H7 (cell line): Measurements from ENCODE around the gene COL15A1. TPM values are rescaled to one million over a fixed set of nuclear protein-coding genes. Genes with fewer than 3 reads are reported as not detected.

ENCODE experiments used
- DNase-seq: peaks from one replicate; pipeline ENCODE4 v3.0.0; 2012
- H3K27me3 ChIP-seq: 2 replicates; pipeline ENCODE4 v1.6.0; 2011; ENCODE audit warnings: mild to moderate bottlenecking, low read length; ENCODE audit not compliant: control insufficient read depth, insufficient read depth
- H3K36me3 ChIP-seq: replicated peaks from 2 replicates; pipeline ENCODE4 v1.5.1; 2011; ENCODE audit warnings: low read length; ENCODE audit not compliant: control insufficient read depth, insufficient read depth
- H3K4me3 ChIP-seq: 2 replicates; pipeline ENCODE4 v1.5.1; 2011; ENCODE audit warnings: low read depth, mild to moderate bottlenecking, control low read depth, low read length, moderate library complexity; ENCODE audit not compliant: insufficient read depth
- total RNA-seq: library from RNA; depleted of rRNA; stranded (reverse); fragments of >200 nt; shearing (Covaris generic); gene quantifications from 2 replicates; pipeline ENCODE4 v1.2.3, GENCODE V29; 2014

Gene COL15A1
- total RNA-seq, 1 experiment from 2014 or later = not detected

DNA sequence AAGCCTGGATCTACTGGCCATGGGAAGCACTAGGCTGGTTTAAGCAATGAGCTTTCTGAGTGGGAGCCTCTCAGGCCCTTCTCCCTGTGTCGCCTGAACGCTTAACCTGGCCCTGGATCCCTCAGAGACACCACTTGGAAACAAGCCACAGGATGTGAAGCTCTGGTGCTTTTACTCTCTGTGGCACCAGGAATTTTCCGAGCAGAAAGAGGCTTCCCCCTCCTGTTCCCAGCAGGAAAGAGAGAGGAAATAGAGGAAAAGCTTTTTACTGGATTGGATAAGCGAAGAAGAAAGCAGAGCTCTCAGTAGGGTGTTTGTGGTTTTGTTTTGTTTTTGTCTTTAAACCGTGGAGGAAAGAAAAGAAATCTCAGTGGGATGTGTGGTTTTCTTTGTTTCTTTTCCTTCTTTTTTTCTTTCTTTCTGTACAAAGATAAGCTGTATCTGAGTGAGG, 34.5 kb downstream of the COL15A1 start:
- Histone ChIP-seq H3K4me3 (no peak overlapping the region), H3K27me3 (peaks cover 17% of the 10 kb centered on the region), H3K36me3 (no peaks in the 10 kb centered on the region)
- DNase-seq = peak; percentile 81

GRCh38 chr9:98980291-98980690, 36.6 kb downstream of the COL15A1 start:
- H3K27me3 ChIP-seq = peaks cover 12% of the 10 kb centered on the region
- no peak for DNase-seq

DNA sequence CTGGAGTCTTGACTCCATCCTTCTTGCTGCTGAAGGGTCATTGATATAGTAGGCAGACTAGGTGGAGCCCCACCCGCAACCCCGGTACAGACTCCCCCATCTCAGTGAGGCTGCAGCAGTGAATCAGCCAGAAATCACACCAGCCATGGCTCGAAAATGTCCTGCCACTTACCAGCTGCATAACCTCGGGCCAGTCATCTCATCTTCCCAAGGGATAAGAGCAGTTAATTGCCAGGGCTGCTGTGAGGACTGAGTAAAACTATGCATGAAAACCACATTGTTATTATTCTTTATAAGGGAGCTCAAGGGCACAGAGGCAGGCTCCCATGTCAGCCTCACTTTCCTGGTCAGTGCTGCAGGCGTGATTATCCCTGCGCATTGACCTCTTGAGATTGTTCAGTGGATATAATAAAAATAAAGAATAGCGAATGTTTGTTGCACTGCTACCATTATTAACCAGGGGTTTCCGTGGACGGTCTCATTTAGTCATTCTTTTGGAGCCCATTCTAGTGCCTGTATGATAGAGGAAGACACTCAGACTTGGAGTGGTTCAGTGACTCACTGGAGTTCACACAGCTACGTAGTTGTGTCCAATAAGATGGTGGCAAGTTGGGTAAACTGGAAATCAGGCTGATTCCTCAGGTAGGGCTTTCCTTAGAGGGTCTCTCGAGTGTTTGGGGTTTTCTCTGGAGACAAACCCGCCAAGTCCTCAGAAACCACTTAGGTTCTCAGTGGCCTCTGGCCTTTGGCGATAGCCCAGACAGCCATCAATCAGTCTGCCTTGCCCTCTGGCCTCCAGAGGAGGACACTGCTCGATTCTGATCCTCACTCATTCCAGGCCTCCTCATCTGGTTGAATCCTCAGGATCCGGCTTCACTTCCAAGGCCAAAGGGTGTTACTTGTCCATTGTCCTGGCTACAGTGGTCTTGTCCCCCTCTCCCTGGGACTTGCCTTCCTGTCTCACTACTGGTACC, 39.9 kb downstream of the COL15A1 start:
- DNase-seq = no peak
- H3K36me3 ChIP-seq = no peaks in the 10 kb centered on the region
- H3K4me3 ChIP-seq = no peak overlapping the region
- no peaks in the 10 kb centered on the region for H3K27me3 ChIP-seq

More at GRCh38 chr9:98980291-98980690, 36.6 kb downstream of the COL15A1 start:
- no peaks in the 10 kb centered on the region for H3K36me3 ChIP-seq
- no peak overlapping the region for H3K4me3 ChIP-seq

GRCh38 chr9:98985596-98985995, 41.9 kb downstream of the COL15A1 start:
- H3K36me3 ChIP-seq = no peaks in the 10 kb centered on the region
- H3K4me3 ChIP-seq = no peak overlapping the region
- H3K27me3 ChIP-seq = no peaks in the 10 kb centered on the region
- DNase-seq = no peak

DNA sequence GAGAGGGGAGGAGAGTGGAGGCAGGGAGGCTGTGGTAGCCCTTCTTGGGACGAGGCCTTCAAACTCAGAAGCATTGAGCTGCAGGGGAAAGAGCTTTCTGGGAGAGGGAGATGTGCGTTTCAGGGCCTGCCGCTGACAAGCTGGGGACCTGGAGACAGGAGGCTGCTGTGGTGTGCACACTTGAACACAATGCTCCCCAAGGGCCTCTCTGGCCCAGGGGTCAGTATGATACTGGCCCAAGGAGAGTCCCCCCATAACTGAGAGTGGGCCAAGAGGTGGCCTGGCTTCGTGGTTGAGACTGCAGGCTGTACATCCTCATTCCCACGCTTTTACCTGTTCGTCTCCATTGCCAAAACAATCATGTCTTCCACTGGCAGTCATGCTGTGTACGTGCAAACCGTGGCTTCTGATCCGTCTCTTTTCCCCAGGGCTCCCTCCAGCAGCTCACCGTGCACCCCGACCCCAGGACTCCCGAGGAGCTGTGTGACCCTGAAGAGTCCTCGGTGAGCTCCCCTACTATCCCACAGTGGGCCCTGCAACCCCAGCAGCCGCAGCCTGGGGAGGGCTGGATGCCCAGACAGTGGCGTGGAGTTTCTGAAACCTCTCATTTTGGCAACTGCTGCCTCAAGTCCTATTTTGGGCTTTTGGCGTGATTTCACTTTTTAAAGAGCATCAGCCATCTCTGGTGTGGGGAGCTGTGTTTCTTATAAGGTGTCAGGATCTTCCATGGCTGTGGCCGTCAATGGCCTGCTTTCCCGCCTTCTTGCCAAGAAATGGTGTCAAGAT, 43.4 kb downstream of the COL15A1 start:
- no peak overlapping the region for H3K4me3 ChIP-seq
- no peak for DNase-seq
- no peaks in the 10 kb centered on the region for H3K27me3 ChIP-seq
- H3K36me3 ChIP-seq = no peaks in the 10 kb centered on the region

DNA sequence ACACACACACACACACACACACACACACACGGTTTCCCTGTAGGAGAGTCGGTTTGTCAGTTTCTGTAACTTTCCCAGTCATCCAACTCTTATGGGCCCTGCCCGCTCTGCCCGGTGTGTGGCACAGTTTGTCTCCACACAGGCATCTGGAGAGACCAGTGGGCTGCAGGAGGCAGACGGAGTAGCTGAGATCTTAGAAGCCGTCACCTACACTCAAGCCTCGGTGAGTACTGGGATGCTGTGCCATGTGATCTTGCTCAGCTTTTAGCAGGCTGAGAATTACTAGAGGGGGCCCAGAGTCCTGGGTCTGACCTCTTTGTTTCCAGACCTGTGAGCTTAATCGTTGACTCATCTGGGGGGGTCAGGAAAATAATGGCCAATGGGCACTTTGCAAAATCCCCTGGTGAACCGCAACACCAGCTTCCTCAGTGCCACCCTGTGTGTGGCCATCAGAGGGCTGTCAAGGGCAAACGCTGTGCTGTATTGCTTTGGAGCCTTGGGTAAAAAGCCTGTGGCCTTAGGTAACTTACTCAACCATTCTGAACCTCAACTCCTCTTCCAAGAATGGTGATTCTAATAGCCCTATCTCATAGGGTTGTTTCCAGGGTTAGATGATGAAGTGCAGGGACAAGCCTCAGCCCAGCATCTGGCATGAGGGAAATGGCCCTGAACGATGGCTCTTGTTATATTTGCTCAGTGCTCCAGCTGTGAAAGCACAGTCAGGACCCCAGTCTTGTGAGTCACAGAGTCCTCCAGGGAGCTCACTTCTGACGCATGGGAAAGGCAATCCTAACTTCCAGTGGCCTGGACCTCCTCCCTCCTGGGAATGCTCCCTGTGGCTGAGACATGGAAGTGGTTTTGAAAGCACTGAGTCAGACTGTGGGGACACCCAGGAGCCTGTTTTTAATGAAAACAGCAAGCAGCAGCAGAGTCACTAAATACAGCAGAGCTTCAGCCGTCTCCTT, 45.6 kb downstream of the COL15A1 start:
- no peaks in the 10 kb centered on the region for H3K36me3 ChIP-seq
- no peak overlapping the region for H3K4me3 ChIP-seq
- DNase-seq = peak; percentile 64
- H3K27me3 ChIP-seq = no peaks in the 10 kb centered on the region

DNA sequence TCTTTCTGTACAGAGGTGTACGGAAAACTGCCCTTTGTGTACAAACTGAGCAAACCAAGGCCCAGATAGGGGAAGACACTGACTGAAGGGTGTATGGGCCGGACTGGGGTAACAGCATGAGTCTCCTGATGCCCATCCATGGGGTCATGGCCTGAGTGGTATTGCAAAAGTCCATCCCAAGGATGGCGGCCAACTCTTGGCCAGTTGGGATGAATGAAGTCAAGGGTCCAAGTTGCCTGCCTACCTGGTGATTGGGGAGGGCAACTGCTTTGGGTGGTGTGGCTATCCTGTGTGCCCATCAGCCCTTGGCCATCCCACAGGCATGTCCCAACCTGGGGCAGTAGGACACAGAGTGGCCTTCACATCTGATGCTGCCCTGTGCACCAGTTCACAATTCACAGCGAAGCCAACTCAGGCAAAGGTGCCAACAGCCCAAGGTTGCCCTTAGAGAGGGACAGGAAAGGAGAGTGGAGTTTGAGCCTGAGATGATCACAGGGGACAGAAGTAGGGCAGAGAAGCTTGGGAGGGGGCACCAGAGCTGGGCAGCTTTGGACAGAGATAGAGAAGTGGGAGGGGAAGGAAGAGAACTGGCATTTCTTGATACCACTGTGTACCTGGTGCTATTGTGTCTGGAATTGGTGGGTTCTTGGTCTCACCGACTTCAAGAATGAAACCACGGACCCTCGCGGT, 46.6 kb downstream of the COL15A1 start:
- no peak overlapping the region for H3K4me3 ChIP-seq
- no peaks in the 10 kb centered on the region for H3K27me3 ChIP-seq
- no peaks in the 10 kb centered on the region for H3K36me3 ChIP-seq
- no peak for DNase-seq

- no peaks in the 10 kb centered on the region for H3K36me3 ChIP-seq
- DNase-seq = no peak
- no peaks in the 10 kb centered on the region for H3K27me3 ChIP-seq
- H3K4me3 ChIP-seq = no peak overlapping the region
Measured at GRCh38 chr9:98992107-98992884, 48.6 kb downstream of the COL15A1 start.

DNA sequence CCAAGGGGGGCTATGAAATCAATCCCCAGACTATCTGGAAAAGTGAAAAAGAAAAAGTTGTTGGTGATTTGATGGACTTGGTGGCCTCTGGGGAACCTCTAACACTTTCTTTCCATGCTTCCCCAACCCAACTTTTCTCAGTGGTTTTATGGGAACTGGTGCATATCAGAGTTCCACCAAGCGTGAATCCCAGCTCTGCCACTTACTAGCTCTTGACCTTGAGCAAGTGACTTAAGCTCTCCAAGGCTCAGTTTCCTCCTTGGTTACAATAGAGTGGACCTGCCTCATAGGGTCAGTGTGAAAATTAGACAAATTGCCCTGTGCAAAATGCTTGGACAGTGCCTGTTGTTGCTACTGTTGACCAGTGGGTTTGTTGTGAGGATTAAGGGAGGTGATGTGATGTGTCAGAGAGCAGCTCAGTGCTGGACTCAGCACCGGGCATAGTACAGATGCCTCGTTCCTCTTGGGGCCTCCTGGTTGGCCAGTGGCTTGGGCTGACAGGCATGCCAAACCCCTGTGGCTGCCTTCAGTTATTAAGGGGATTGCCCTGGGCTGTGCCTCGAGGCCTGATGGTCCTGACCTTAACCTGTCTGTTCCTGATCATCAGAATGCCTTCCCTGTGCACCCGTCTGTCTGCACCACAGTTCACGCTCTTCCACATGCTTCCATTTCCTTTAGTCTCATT, 49.3 kb downstream of the COL15A1 start:
- Histone ChIP-seq H3K4me3 (no peak overlapping the region), H3K27me3 (no peaks in the 10 kb centered on the region), H3K36me3 (no peaks in the 10 kb centered on the region)
- no peak for DNase-seq

- H3K36me3 ChIP-seq = no peaks in the 10 kb centered on the region
- H3K4me3 ChIP-seq = no peak overlapping the region
- no peaks in the 10 kb centered on the region for H3K27me3 ChIP-seq
- DNase-seq = no peak
Measured at GRCh38 chr9:98993570-98993945, 49.9 kb downstream of the COL15A1 start.

DNA sequence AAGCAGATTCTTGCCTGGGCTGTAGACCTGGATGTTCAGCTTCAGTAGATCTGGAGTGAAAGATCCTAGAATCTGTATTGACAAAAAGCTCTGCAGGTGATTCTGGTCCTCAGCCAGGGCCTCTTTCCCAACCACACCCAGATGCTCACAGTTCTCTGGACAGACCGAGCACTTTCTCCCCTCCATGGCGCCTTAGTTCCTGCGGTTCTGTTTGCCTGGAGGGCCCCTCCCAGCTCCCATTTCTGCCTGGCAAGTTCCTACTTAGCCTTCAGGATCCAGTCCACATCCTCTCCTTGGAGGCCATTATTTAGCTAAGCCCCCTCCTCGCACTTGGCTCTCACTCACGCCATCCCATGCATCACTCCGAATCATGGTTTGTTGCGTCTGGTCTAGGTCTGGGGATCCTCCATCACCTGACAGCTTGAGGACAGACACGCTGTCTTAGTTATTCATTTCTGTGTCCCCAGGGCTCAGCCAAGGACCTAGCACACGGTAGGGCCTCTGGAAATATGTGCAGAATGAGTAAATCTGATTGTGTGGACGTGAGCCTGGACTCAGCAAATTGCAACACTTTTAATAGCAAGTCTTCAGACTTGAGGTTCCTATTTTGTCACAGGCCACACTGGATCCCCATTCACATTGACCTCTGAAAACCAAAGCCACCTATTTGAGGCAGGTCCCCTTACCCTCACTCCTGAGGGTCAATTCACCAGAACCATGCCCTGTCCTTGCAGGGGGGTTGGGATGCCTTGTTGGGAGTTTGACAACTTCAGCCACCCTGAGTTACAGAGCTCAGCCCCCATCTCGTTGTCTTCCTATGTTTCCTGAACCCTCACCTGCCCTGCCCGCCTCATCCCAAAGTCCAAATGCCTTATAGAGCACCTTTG, 50.7 kb downstream of the COL15A1 start:
- Histone ChIP-seq H3K4me3 (no peak overlapping the region), H3K27me3 (no peaks in the 10 kb centered on the region), H3K36me3 (no peaks in the 10 kb centered on the region)
- DNase-seq = no peak
